GM12874 (cell line): ENCODE results near the gene CABCOCO1.

Source experiments
- TF ChIP-seq, protein P1 (sequence below): IDR thresholded peaks from 2 replicates; pipeline ENCODE4 v1.5.1; 2011; ENCODE audit warnings: low read depth, mild to moderate bottlenecking, control low read depth, low read length, moderate library complexity; ENCODE audit not compliant: insufficient read depth

The CABCOCO1 gene

DNA sequence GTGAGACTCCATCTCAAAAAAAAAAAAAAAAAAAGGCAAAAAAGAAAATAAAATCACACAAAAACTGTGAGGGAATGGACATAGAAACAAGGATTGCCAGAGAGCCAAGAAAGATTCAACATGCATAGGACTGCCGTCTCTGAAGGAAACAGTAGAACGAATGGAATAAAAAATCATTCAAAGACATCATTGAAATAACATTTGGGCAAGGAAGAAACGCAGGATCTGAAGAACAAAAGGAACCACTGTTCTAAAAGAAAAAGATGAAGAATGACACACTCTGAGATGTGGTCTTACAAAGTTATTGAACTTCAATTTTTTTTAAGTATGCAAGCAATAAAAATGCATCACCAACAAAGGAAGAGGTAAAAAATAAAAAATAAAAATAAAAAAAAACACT is 57.2 kb downstream of the CABCOCO1 start:
- TF ChIP-seq, protein P1, sequence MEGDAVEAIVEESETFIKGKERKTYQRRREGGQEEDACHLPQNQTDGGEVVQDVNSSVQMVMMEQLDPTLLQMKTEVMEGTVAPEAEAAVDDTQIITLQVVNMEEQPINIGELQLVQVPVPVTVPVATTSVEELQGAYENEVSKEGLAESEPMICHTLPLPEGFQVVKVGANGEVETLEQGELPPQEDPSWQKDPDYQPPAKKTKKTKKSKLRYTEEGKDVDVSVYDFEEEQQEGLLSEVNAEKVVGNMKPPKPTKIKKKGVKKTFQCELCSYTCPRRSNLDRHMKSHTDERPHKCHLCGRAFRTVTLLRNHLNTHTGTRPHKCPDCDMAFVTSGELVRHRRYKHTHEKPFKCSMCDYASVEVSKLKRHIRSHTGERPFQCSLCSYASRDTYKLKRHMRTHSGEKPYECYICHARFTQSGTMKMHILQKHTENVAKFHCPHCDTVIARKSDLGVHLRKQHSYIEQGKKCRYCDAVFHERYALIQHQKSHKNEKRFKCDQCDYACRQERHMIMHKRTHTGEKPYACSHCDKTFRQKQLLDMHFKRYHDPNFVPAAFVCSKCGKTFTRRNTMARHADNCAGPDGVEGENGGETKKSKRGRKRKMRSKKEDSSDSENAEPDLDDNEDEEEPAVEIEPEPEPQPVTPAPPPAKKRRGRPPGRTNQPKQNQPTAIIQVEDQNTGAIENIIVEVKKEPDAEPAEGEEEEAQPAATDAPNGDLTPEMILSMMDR, result no peak

DNA sequence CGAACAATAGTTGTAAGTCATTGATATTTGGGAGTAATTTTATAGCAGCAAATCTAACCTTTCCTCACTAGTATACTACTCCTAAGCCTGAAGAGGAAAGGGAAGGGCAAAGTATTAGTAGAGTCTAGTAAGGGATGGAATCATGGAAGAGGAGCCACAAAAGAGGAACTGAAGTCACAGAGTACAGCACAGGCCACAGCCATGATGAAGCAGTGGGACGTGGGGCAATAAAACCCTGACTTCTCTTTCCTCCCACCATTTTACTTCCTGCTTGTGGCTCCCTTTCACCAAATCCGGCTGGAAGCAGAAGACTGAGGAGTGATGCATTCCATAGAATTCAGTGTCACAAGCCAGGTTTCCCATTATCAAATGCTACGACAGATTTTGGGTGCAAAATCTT is 58.7 kb downstream of the CABCOCO1 start:
- TF ChIP-seq, protein P1, result no peak

DNA sequence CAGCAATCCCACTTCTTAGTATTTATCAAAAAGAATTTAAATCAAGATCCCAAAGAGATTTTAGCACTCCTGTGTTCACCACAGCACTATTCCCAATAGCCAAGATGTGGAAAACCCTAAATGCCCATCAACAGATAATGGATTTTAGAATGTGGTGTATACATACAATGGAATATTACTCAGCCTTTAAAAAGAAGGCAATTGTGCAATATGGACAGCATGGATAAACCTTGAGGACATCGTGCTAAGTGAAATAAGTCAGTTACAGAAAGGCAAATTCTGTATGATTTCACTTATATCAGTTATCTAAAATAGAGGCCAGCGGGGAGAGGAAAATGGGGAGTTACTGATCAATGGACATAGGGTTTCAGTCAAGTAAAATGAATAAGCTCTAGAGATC is 66.9 kb downstream of the CABCOCO1 start:
- TF ChIP-seq, protein P1, result no peak

DNA sequence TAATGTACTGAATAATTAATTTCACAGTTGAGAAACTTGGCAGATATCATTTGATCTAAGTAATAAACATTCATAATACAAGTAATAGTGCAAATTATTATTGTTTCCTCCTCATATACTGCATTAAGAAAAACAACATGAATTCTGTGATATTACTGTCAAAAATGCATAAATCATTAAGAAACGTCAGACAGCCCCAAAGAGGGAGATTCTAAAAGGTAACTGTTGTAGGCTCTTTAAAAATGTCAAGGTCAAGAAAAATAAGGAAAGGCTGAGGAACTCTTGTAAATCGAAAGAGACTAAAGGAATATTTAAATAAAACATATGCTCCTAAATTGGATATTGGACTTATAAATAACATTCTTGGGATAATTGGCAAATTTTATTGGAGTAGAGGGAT is 67.9 kb downstream of the CABCOCO1 start:
- TF ChIP-seq, protein P1, result no peak

DNA sequence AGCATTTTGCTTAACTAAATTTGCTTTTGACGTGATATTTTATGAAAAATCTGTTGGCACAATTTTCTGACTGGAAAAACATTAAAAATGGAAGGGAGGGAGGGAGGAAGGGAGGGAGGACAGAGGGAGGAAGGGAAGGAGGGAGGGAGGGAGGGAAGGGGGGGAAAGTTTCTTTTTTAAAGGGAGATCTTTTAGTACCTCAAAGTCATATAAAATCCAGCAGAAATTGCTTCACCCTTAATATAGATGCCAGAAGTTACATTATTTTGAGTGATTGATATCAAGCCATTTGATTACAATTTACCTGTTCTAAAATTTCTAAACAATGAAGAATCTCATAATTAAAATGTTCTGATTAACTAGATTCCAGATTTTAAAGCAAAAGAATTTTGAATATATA is 68.9 kb downstream of the CABCOCO1 start:
- TF ChIP-seq, protein P1, result no peak

DNA sequence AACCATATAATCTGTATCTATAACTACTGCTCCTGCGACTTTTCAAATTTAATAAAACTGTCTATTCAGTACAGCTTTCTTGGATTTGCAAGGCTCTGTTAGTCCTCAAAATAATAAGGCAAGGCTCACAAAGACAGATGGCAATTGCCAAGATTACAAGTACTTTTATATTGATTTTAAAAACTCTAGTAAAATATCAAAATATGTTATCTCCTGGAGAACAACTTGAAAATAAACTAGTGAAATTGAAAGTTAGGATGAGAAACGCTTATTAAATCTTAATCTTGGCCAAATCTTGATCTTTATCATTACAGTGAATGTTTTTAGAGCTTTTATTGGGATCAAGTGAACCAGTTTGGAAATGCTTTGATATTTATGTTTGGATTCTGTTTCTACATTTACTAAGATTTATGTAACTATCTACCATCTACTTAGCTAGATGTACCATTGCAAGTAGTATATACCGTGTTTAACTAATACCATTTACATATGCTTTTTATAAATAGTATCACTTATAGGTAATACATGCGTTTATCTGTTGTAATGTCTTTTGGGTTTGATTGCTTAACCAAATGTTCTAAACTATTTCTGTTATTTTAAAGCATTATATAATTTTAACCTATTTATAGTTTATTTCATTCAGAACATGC is 70.0 kb downstream of the CABCOCO1 start:
- TF ChIP-seq, protein P1, result no peak

DNA sequence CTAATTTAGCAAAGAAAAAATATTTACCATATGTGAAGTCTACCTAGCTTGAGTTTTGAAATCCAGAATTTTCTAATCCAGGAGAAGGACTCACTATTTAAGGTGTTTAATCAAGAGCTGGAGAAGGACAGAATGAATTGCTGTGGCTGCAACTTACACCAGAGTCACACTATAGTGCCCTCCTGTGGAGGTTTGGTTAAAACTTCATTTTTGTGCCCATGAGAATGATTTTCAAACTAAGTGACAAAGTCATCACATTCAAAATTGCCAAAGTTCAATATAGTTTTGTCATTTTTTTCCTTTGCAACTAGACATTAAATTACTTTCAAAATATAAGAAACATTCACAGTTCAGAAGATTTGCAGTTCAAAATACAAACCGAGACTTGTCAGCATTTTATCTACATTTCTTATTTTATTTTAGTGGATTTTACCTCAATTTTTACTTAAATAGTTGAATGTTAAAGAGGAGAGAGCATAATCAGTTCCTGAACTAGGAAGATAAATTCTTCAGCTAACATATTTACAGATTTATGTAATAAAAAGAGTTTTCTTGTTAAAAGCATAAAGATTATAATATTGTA is 70.7 kb downstream of the CABCOCO1 start:
- TF ChIP-seq, protein P1, result peak; percentile 34; the same call in 1 of the 2 replicates
